ENCODE measurements around the gene EIF4G3. TPM values are rescaled to one million over a fixed set of nuclear protein-coding genes. Genes with fewer than 3 reads are reported as not detected.
"Not testable (repeated sequence)": the region's sequence is repeated elsewhere in the genome, so short reads cannot be mapped to it uniquely, and the experiment has no call there.

EIF4G3 gene
- total and polyA plus RNA-seq, 2 of the 8 experiments (the other 6 are each of a cell fraction or from before 2014, with no cell fraction given): 47.5 to 66.6 TPM

- peaks cover 53 to 84% (median 75%) of the 10 kb centered on the region in 4 experiments for H3K27me3 ChIP-seq (replicated peaks in 1 of 4; ENCODE audit: control insufficient read depth in 3 of 4, extremely low read depth in 1 of 4, insufficient read depth in 3 of 4, low read length in 3 of 4)
- CTCF ChIA-PET (ENCODE audit: partially characterized antibody): interaction anchor here (0.7 to 1.6 kb wide), 5 partner anchors 8 to 202 kb away, joined by 3 to 5 read pairs (median 3); no protein-coding TSS in a partner anchor
Measured at GRCh38 chr1:21190771-21191170, 14.1 kb upstream of the EIF4G3 start.

More at GRCh38 chr1:21190771-21191170, 14.1 kb upstream of the EIF4G3 start:
- H3K4ac ChIP-seq (replicated peaks; ENCODE audit: insufficient read length, low read depth, low read length); H2AFZ ChIP-seq (ENCODE audit: low read length); H3K4me1 ChIP-seq (replicated peaks in 1 of 4; ENCODE audit: control insufficient read depth in 3 of 4, insufficient read depth in 4 of 4, low read length in 3 of 4); H3K27ac ChIP-seq (ENCODE audit: low read depth, low read length); H2BK12ac ChIP-seq (ENCODE audit: low read depth, low read length); H3K36me3 ChIP-seq (ENCODE audit: control insufficient read depth in 2 of 4, insufficient read depth in 4 of 4, low read length in 3 of 4); H3K4me3 ChIP-seq (ENCODE audit: extremely low read depth in 1 of 4, insufficient read depth in 2 of 4, low read depth in 3 of 4, low read length in 4 of 4); H3K56ac ChIP-seq (replicated peaks; ENCODE audit: insufficient read length, low read depth, low read length); H2BK5ac ChIP-seq (ENCODE audit: low read depth, low read length); H4K5ac ChIP-seq (ENCODE audit: insufficient read length, low read depth, low read length); FAIRE-seq; H3K79me1 ChIP-seq (ENCODE audit: low read depth, low read length); H3K23me2 ChIP-seq (ENCODE audit: low read depth, low read length); H4K91ac ChIP-seq (replicated peaks; ENCODE audit: insufficient read length, low read length); H4K20me1 ChIP-seq (replicated peaks in 1 of 2; ENCODE audit: control insufficient read depth in 1 of 2, insufficient read depth in 2 of 2, low read length in 2 of 2); H4K8ac ChIP-seq (ENCODE audit: extremely low read depth, insufficient read depth, low read length); H2BK15ac ChIP-seq (ENCODE audit: low read length); H3K79me2 ChIP-seq (ENCODE audit: control insufficient read depth in 1 of 2, insufficient read depth in 2 of 2, low read length in 2 of 2); H2BK120ac ChIP-seq (replicated peaks; ENCODE audit: low read depth, low read length); H3K23ac ChIP-seq (ENCODE audit: insufficient read length); H3K9me3 ChIP-seq (ENCODE audit: insufficient read depth in 2 of 2, low read depth in 1 of 2, low read length in 1 of 2); H3K4me2 ChIP-seq (ENCODE audit: insufficient read depth in 1 of 2, low read depth in 2 of 2, low read length in 2 of 2); H2AK5ac ChIP-seq (ENCODE audit: low read depth, low read length); DNase-seq (ENCODE audit: low read depth in 1 of 2, low spot score in 2 of 2); H3K18ac ChIP-seq (ENCODE audit: extremely low read depth, low read length); H3K14ac ChIP-seq (ENCODE audit: insufficient read length); POLR2A ChIA-PET (ENCODE audit: partially characterized antibody); H2BK20ac ChIP-seq (ENCODE audit: low read length); H3K9ac ChIP-seq (replicated peaks in 1 of 4; ENCODE audit: extremely low read depth in 1 of 4, low read depth in 3 of 4, low read length in 3 of 4): not testable (repeated sequence)
- TF ChIP-seq RXRA (IDR thresholded peaks at IDR 0.05; ENCODE audit: insufficient read depth, low read depth, low read length): 0 out of 2 replicates have a peak, but pooled peaks have one; percentile 51
- TF ChIP-seq RNF2 (IDR thresholded peaks at IDR 0.05; ENCODE audit: borderline replicate concordance, low read depth, low read length, missing control alignments, poor library complexity, severe bottlenecking): peak; percentile 62
- peak; percentile 81; the same call in 1 of the 2 replicates for TF ChIP-seq TCF12 (IDR thresholded peaks at IDR 0.05; ENCODE audit: low read depth, low read length)
- TF ChIP-seq HDAC6 (IDR thresholded peaks at IDR 0.05; ENCODE audit: low read depth, low read length): peak; percentile 77
- TF ChIP-seq POLR2AphosphoS5 (IDR thresholded peaks at IDR 0.05; ENCODE audit: low read depth, low read length): peak; percentile 94
- TF ChIP-seq ZNF274 (IDR thresholded peaks at IDR 0.05; ENCODE audit: borderline replicate concordance, extremely low read depth, low read length): peak; percentile 73
- 49% methylated on average over 2 of the region's 2 CpGs; no CpG with 5 or more reads in 1 of the 2 experiments for WGBS, 2 experiments (ENCODE audit: extremely low coverage in 1 of 2, insufficient coverage in 1 of 2, insufficient read length in 1 of 2, insufficient replicate concordance in 2 of 2, low coverage in 1 of 2, low lambda C conversion rate in 2 of 2, missing lambda C conversion rate in 1 of 2)
